GM18499 (cell line): ENCODE results near the gene SHANK3.
"Not testable (repeated sequence)": the region's sequence is repeated elsewhere in the genome, so short reads cannot be mapped to it uniquely, and the experiment has no call there.

Experiments used
- ATAC-seq: cut with Tn5 transposase; IDR thresholded peaks from one replicate; pipeline ENCODE4 v1.9.1; 2021; ENCODE audit warnings: moderate number of reproducible peaks; ENCODE audit not compliant: insufficient read depth, unreplicated experiment

The SHANK3 gene

GRCh38 chr22:50643821-50644101 is 28.9 kb upstream of the SHANK3 start:
- not testable (repeated sequence) for ATAC-seq

- no peak for ATAC-seq
These were observed 19.4 kb upstream of the SHANK3 start for GRCh38 chr22:50653256-50653655.

- ATAC-seq: not testable (repeated sequence)
These were observed 18.0 kb upstream of the SHANK3 start for GRCh38 chr22:50654664-50655063.

- no peak for ATAC-seq
These were observed 16.2 kb upstream of the SHANK3 start for GRCh38 chr22:50656122-50657070.

GRCh38 chr22:50657925-50658324 is 14.7 kb upstream of the SHANK3 start:
- ATAC-seq: no peak

GRCh38 chr22:50659711-50660110 is 12.9 kb upstream of the SHANK3 start:
- ATAC-seq: not testable (repeated sequence)

- no peak for ATAC-seq
These were observed 12.3 kb upstream of the SHANK3 start for GRCh38 chr22:50660306-50660705.

- ATAC-seq: no peak
These were observed 7.4 kb upstream of the SHANK3 start for GRCh38 chr22:50665212-50665611.

- ATAC-seq: no peak
These were observed 6.9 kb upstream of the SHANK3 start for GRCh38 chr22:50665738-50666137.

- ATAC-seq: no peak
These were observed 2.1 kb upstream of the SHANK3 start for GRCh38 chr22:50670513-50670912.

- no peak for ATAC-seq
These were observed 1.6 kb upstream of the SHANK3 start for GRCh38 chr22:50670914-50671538.

GRCh38 chr22:50671641-50672040 is 982 bp upstream of the SHANK3 start:
- no peak for ATAC-seq

- ATAC-seq: no peak
These were observed 582 bp upstream of the SHANK3 start for GRCh38 chr22:50672041-50672440.

GRCh38 chr22:50673231-50674129 is 857 bp downstream of the SHANK3 start:
- ATAC-seq: no peak

- ATAC-seq: no peak
These were observed 1.5 kb downstream of the SHANK3 start for GRCh38 chr22:50674130-50674500.

GRCh38 chr22:50674606-50675552 is 2.3 kb downstream of the SHANK3 start:
- ATAC-seq: no peak

GRCh38 chr22:50675553-50676179 is 3.0 kb downstream of the SHANK3 start:
- ATAC-seq: no peak

- no peak for ATAC-seq
These were observed 3.6 kb downstream of the SHANK3 start for GRCh38 chr22:50676180-50676636.
